Skeletal muscle satellite cell (primary cell): ENCODE data around the gene PRKCB.
"Not testable (repeated sequence)": the region's sequence is repeated elsewhere in the genome, so short reads cannot be mapped to it uniquely, and the experiment has no call there.

Source experiments
- H3K27me3 ChIP-seq: 2 replicates; pipeline ENCODE4 v1.7.0; 2013; ENCODE audit warnings: low read length; ENCODE audit not compliant: control insufficient read depth, insufficient read depth
- H3K36me3 ChIP-seq: 2 replicates; pipeline ENCODE4 v1.7.0; 2013; ENCODE audit warnings: mild to moderate bottlenecking, control low read depth, low read length; ENCODE audit not compliant: insufficient read depth
- H3K4me1 ChIP-seq: 2 replicates; pipeline ENCODE4 v1.7.0; 2013; ENCODE audit warnings: low read length; ENCODE audit not compliant: control insufficient read depth, insufficient read depth
- H3K4me2 ChIP-seq: 2 replicates; pipeline ENCODE4 v1.7.0; 2013; ENCODE audit warnings: mild to moderate bottlenecking, low read length
- H3K4me3 ChIP-seq: 2 replicates; pipeline ENCODE4 v1.7.0; 2013; ENCODE audit warnings: low read length
- H3K9ac ChIP-seq: 2 replicates; pipeline ENCODE4 v1.7.0; 2013; ENCODE audit warnings: mild to moderate bottlenecking, low read depth, low read length, moderate library complexity
- H3K9me3 ChIP-seq: replicated peaks from 2 replicates; pipeline ENCODE4 v1.7.0; 2013; ENCODE audit warnings: mild to moderate bottlenecking, control low read depth, low read length

The PRKCB gene

DNA sequence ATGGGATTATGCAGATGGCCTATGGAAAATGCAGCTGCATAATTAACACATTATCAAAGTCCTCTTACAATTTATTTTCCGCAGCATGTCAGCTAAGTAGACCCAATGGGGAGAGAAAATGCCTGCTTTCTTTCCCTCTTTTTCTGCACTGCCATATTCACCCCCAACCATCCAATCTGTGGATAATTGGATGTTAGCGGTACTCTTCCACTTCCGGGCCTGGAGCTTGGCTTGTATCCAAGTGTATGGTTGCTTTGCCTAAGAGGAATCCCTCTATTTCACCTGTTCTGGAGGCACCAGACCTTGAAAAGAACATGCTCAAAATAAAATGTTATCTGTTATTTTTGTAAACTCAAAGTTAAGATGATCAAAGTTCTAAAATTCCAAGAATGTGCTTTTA is 379.2 kb downstream of the PRKCB start:
- Histone ChIP-seq H3K36me3 (no peaks in the 10 kb centered on the region), H3K4me1 (no peaks in the 10 kb centered on the region), H3K9ac (no peak overlapping the region), H3K9me3 (no peaks in the 10 kb centered on the region), H3K4me2 (no peak overlapping the region), H3K4me3 (no peak overlapping the region), H3K27me3 (no peaks in the 10 kb centered on the region)

DNA sequence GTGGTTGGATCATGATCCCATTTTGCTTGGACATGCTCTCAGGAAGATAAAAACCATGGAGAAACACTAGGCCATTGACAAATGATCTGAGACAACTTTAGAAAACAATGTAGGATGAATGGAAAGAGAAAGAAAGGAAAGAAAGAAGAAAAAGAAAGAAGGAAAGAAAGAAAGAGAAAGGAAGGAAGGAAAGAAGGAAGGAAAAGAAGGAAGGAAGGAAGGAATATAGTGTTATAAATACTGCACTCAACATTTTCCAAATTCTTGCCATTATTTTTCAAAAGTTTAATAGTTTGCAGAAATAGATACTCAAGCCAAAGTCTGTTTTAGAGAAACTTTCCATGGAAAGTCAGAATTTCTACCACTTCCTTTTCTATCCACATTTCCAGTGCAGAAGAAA is 381.2 kb downstream of the PRKCB start:
- no peak overlapping the region for H3K4me2 ChIP-seq
- H3K27me3 ChIP-seq, result no peaks in the 10 kb centered on the region
- H3K9me3 ChIP-seq, result no peaks in the 10 kb centered on the region
- no peak overlapping the region for H3K9ac ChIP-seq
- no peaks in the 10 kb centered on the region for H3K36me3 ChIP-seq
- no peak overlapping the region for H3K4me3 ChIP-seq
- H3K4me1 ChIP-seq, result no peaks in the 10 kb centered on the region

DNA sequence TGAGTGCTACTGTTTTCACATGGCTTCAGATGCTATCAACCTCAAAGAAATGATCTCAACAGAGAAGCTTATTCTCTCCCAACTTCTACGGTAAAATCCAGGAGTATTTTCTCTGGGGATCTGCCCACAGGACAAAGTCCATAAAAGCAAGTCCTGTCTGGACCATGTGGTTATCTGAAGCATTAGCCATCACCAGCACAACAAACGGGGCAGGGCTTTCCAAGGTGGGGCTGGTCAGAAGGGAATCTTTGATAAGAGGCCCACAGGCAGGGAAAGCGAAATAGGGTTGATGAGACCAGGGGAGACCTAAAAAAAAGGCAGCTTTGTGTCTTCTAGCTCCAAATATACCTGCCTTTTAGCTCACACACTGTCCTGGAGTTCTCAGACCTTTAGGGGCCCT is 381.7 kb downstream of the PRKCB start:
- no peak overlapping the region for H3K4me2 ChIP-seq
- H3K9ac ChIP-seq, result no peak overlapping the region
- no peak overlapping the region for H3K4me3 ChIP-seq
- no peaks in the 10 kb centered on the region for H3K4me1 ChIP-seq
- H3K36me3 ChIP-seq, result no peaks in the 10 kb centered on the region
- no peaks in the 10 kb centered on the region for H3K9me3 ChIP-seq
- no peaks in the 10 kb centered on the region for H3K27me3 ChIP-seq

DNA sequence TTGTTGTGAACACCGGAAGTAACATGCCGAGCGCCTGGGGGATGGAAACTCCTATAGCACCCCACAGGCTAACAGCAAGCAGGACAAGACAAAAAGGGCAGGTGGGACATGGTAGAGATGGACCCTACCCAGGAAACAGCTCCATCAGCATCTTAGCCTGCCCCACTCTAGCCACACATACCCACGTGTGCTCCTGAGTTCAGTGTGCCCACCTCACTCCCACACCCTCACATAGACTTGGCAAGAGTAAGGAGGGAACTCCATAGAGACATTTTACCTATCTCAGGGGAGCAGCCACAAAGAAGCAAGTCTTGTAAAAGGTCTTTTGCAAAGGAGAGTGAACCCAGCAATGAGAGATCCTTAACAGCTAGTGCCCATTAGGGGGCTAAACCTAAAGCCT is 382.5 kb downstream of the PRKCB start:
- H3K36me3 ChIP-seq, result no peaks in the 10 kb centered on the region
- H3K27me3 ChIP-seq, result no peaks in the 10 kb centered on the region
- H3K9me3 ChIP-seq, result no peaks in the 10 kb centered on the region
- no peak overlapping the region for H3K9ac ChIP-seq
- H3K4me3 ChIP-seq, result no peak overlapping the region
- H3K4me2 ChIP-seq, result no peak overlapping the region
- no peaks in the 10 kb centered on the region for H3K4me1 ChIP-seq

DNA sequence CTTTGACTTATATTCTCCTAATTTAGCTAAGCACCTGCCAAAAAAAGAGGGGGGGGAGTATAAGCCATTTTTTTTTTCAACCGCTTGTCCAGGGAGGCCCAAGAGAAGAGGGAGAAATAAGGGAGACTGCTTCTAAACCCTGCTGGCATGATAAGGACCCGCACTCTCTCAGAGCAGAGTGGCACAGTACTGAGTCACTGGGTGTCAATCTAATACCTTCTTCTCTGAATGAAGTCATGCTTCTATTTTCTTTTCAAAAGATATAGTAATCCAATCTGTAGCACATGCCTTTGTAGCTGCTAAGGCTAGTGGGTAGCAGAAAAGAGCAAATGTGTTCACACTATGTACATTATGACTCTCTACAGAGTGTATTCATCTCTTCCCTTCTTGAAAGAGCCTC is 385.4 kb downstream of the PRKCB start:
- no peaks in the 10 kb centered on the region for H3K36me3 ChIP-seq
- H3K4me1 ChIP-seq, result no peaks in the 10 kb centered on the region
- no peaks in the 10 kb centered on the region for H3K27me3 ChIP-seq
- H3K4me2 ChIP-seq, result no peak overlapping the region
- no peaks in the 10 kb centered on the region for H3K9me3 ChIP-seq
- no peak overlapping the region for H3K9ac ChIP-seq
- no peak overlapping the region for H3K4me3 ChIP-seq

DNA sequence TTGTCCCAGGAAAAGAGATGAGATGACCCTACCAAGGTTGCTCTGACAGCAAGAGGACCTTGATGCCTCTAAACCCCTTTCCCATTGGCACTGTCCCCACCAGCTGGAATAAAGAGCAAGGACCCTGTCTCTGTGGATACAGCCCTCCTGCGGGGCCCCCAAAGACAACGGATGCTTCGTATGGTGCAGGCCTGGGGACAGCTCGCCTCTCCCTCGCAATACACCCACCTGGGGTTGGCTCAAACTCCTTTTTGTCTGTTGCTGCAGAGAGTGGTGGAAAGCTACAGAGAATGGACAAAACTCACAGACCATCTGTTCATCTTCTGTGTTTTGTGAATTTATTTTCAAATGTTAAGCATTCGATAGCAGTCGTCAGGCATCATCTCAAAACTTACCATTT is 392.7 kb downstream of the PRKCB start:
- no peak overlapping the region for H3K9ac ChIP-seq

DNA sequence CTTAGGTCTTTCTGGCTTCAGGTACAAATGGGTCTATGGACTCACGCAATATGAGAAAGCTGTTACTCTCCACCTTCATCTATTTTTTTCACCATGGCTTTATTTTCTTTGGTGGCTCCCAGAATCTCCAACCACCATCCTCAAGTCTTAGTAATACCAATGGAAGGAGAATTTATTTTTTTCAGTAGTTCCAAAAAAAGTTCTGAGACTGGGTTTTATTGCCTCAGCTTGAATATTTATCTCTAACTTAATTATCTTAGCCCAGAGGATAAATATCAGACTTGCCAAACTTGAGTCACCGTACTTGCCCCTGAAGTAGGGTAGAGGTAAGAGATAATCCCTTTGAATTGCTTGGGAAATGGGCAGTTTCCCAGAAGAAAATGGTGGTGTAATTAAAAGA is 397.2 kb downstream of the PRKCB start:
- H3K36me3 ChIP-seq, result no peaks in the 10 kb centered on the region
- H3K4me3 ChIP-seq, result no peak overlapping the region
- no peaks in the 10 kb centered on the region for H3K9me3 ChIP-seq

More for the DNA sequence above, 392.7 kb downstream of the PRKCB start:
- Histone ChIP-seq H3K4me3 (no peak overlapping the region), H3K27me3 (no peaks in the 10 kb centered on the region), H3K36me3 (no peaks in the 10 kb centered on the region), H3K4me2 (no peak overlapping the region), H3K9me3 (no peaks in the 10 kb centered on the region), H3K4me1 (no peaks in the 10 kb centered on the region)

DNA sequence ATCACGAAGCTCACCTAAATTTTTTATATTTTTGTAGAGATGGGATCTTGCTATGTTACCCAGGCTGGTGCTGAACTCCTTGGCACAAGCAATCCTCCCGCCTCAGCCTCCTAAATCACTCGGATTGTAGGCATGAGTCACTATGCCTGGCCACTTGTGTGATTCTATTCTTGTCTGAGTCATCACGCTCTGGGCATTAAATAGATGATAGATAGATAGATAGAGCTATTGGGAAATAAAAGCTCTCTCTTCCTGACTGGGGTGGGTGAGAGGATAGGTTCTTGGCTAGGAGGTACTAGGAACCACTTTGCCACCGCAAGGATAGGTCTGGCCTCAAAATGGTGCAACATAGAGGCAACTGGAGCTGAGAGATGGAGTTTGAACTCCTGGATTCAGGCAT is 399.0 kb downstream of the PRKCB start:
- H3K9ac ChIP-seq, result no peak overlapping the region
- no peaks in the 10 kb centered on the region for H3K27me3 ChIP-seq
- H3K4me1 ChIP-seq, result no peaks in the 10 kb centered on the region
- no peak overlapping the region for H3K4me3 ChIP-seq
- H3K9me3 ChIP-seq, result no peaks in the 10 kb centered on the region
- H3K4me2 ChIP-seq, result no peak overlapping the region
- no peaks in the 10 kb centered on the region for H3K36me3 ChIP-seq

More for the DNA sequence above, 397.2 kb downstream of the PRKCB start:
- no peak overlapping the region for H3K9ac ChIP-seq
- H3K27me3 ChIP-seq, result no peaks in the 10 kb centered on the region
- H3K4me2 ChIP-seq, result no peak overlapping the region
- no peaks in the 10 kb centered on the region for H3K4me1 ChIP-seq

DNA sequence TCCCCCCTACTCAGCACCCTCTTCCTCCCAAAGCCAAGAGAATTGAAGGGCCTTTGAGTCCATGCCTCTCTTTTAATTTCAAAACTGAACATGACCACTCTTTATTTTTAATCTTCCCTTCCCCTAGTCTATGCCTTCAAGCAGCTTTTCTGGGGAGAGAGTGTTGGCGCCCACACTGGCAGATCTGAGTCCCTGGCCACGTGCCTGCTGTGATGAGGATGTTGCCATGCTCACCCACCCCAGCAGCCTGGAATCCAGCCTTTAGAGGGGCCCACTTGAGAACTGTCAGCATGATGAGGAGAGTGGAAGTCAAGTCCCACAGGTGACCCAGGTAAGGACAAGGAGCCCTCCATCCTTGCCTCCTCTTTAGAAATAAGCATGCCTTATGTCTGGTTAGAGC is 400.0 kb downstream of the PRKCB start:
- Histone ChIP-seq H3K9ac (no peak overlapping the region), H3K36me3 (no peaks in the 10 kb centered on the region), H3K4me2 (no peak overlapping the region), H3K4me1 (no peaks in the 10 kb centered on the region), H3K4me3 (no peak overlapping the region), H3K9me3 (no peaks in the 10 kb centered on the region), H3K27me3 (no peaks in the 10 kb centered on the region)

DNA sequence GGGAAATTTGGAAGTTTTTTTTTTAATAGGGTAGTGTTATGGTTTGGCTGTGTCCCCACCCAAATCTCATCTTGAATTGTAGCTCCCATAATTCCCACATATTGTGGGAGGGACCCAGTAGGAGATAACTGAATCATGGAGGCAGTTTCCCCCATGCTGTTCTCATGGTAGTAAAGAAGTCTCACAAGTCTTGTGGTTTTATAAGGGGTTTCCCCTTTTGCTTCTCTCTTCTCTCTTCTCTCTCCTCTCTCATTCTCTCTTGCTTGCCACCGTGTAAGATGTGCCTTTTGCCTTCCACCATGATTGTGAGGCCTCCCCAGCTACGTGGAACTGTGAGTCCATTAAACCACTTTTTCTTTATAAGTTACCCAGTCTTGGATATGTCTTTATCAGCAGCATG is 403.1 kb downstream of the PRKCB start:
- H3K27me3 ChIP-seq, H3K4me3 ChIP-seq, H3K4me1 ChIP-seq, H3K9me3 ChIP-seq, H3K9ac ChIP-seq, H3K36me3 ChIP-seq, H3K4me2 ChIP-seq: not testable (repeated sequence)

DNA sequence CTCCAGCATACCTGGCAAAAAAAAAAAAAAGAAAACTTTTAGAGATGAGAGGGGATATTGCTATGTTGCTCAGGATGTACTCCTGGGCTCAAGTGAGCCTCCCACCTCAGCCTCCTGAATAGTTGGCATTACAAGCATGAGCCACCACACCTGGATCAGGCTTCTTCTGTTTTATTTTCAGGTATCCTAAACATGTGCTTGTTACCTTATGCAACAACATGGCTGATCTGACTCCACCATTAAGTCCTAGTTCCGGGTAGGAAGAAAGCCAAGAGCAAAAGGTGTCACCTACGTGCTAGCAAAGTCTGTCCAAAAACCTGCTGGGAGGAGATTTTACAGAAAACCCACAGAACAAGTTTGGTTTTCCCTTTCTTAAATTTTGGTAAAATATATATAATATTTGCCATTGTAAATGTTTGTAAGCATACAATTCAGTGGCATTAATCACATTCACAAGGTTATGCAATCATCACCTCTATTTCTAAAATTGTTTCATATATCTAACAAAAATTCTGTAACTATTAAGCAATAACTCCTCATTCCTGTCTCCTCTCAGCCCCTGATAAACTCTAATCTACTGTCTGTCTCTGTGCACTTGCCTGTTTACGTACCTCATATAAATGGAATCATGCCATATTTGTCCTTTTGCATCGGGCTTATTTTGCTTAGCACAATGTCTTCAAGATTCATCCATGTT is 411.3 kb downstream of the PRKCB start:
- H3K9ac ChIP-seq, result no peak overlapping the region
- H3K9me3 ChIP-seq, result no peaks in the 10 kb centered on the region
- no peaks in the 10 kb centered on the region for H3K27me3 ChIP-seq
- no peaks in the 10 kb centered on the region for H3K4me1 ChIP-seq
- H3K4me3 ChIP-seq, result no peak overlapping the region
- H3K36me3 ChIP-seq, result no peaks in the 10 kb centered on the region
- no peak overlapping the region for H3K4me2 ChIP-seq

DNA sequence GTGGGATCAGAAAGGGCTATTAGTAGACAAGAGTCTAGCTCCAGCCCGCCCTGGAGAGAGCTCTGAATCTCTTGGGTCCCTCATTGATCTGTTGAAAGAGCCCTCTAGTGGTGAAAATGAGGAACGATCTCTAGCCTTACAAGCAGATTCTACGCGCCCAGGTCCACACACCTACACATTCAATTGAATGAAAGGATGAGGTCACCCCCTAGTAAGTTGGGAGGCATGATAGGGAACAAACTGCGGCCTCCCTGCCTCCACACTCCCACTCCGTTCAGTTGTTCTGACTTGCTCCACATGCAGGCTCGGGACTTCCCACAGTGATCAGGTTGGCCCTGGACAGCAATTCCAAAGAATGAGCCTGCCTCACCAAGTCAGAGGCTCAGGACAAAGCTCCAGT is 417.4 kb downstream of the PRKCB start:
- Histone ChIP-seq H3K9ac (no peak overlapping the region), H3K4me2 (no peak overlapping the region), H3K27me3 (no peaks in the 10 kb centered on the region), H3K9me3 (no peaks in the 10 kb centered on the region), H3K36me3 (no peaks in the 10 kb centered on the region), H3K4me1 (no peaks in the 10 kb centered on the region), H3K4me3 (no peak overlapping the region)
